Osteoblast (primary cell): ENCODE results near the gene SLC25A4. TPM values are rescaled to one million over a fixed set of nuclear protein-coding genes. Genes with fewer than 3 reads are reported as not detected.

Source experiments
- DNase-seq: peaks from one replicate; pipeline ENCODE4 v3.0.0; 2011; ENCODE audit warnings: low spot score, mixed read lengths; ENCODE audit not compliant: insufficient read length; ENCODE audit errors: missing footprints
- H2AFZ ChIP-seq: 2 replicates; pipeline ENCODE4 v1.6.0; 2011; ENCODE audit warnings: mild to moderate bottlenecking, low read length
- H3K27ac ChIP-seq: 2 replicates; pipeline ENCODE4 v1.5.1; 2011; ENCODE audit warnings: mild to moderate bottlenecking, low read depth, low read length, moderate library complexity
- H3K27me3 ChIP-seq: 2 replicates; pipeline ENCODE4 v1.6.0; 2012; ENCODE audit warnings: mild to moderate bottlenecking, control low read depth, inconsistent platforms, low read length, moderate library complexity; ENCODE audit not compliant: insufficient read depth
- H3K36me3 ChIP-seq: 2 replicates; pipeline ENCODE4 v1.5.1; 2011; ENCODE audit warnings: mild to moderate bottlenecking, low read length, control low read depth, moderate library complexity; ENCODE audit not compliant: insufficient read depth
- H3K4me1 ChIP-seq: 2 replicates; pipeline ENCODE4 v1.5.1; 2011; ENCODE audit warnings: mild to moderate bottlenecking, low read length, control low read depth, moderate library complexity; ENCODE audit not compliant: insufficient read depth
- H3K4me2 ChIP-seq: 2 replicates; pipeline ENCODE4 v1.6.0; 2011; ENCODE audit warnings: mild to moderate bottlenecking, low read length; ENCODE audit not compliant: insufficient read depth
- H3K4me3 ChIP-seq: fragments of 200-600 bp; sonication (generic); 3 replicates; pipeline ENCODE4 v1.5.1; 2012; ENCODE audit warnings: mild to moderate bottlenecking, low read length, inconsistent platforms; ENCODE audit not compliant: insufficient read depth
- H3K79me2 ChIP-seq: 2 replicates; pipeline ENCODE4 v1.6.0; 2012; ENCODE audit warnings: mild to moderate bottlenecking, low read length, control low read depth, inconsistent platforms; ENCODE audit not compliant: insufficient read depth
- H3K9me3 ChIP-seq: 2 replicates; pipeline ENCODE4 v1.5.1; 2011; ENCODE audit warnings: low read depth, low read length, control low read depth
- H4K20me1 ChIP-seq: 2 replicates; pipeline ENCODE4 v1.6.0; 2012; ENCODE audit warnings: mild to moderate bottlenecking, low read length, control low read depth; ENCODE audit not compliant: insufficient read depth
- CTCF ChIP-seq: IDR thresholded peaks from 2 replicates; pipeline ENCODE4 v1.5.1; 2011; ENCODE audit warnings: mild to moderate bottlenecking, low read depth, low read length, moderate library complexity; ENCODE audit errors: extremely low read depth
- total RNA-seq: library from RNA; depleted of rRNA; stranded (reverse); fragments of >200 nt; gene quantifications from 2 replicates; pipeline ENCODE4 v1.2.3, GENCODE V29; 2012

The SLC25A4 gene
- total RNA-seq, 1 donor, result 14.1 TPM

- Histone ChIP-seq H3K4me1 (peaks cover 2% of the 10 kb centered on the region), H2AFZ (no peak overlapping the region), H3K36me3 (no peaks in the 10 kb centered on the region), H3K4me2 (no peak overlapping the region), H3K4me3 (no peak overlapping the region), H3K79me2 (no peaks in the 10 kb centered on the region), H3K9me3 (no peaks in the 10 kb centered on the region), H3K27me3 (no peaks in the 10 kb centered on the region), H4K20me1 (no peaks in the 10 kb centered on the region), H3K27ac (no peak overlapping the region)
- DNase-seq, result no peak
- no peak for TF ChIP-seq CTCF
Measured at GRCh38 chr4:185137233-185137925, 5.7 kb upstream of the SLC25A4 start.

- Histone ChIP-seq H2AFZ (no peak overlapping the region), H4K20me1 (no peaks in the 10 kb centered on the region), H3K36me3 (no peaks in the 10 kb centered on the region), H3K9me3 (no peaks in the 10 kb centered on the region), H3K4me2 (no peak overlapping the region), H3K27ac (no peak overlapping the region), H3K27me3 (no peaks in the 10 kb centered on the region), H3K4me1 (peaks cover 8% of the 10 kb centered on the region), H3K79me2 (no peaks in the 10 kb centered on the region), H3K4me3 (no peak overlapping the region)
- TF ChIP-seq CTCF, result no peak
- no peak for DNase-seq
Measured at GRCh38 chr4:185138161-185138560, 4.9 kb upstream of the SLC25A4 start.

- no peak overlapping the region for H3K27ac ChIP-seq
- H3K79me2 ChIP-seq, result peaks cover 12% of the 10 kb centered on the region
- peaks cover 16% of the 10 kb centered on the region for H3K4me1 ChIP-seq
- no peak for TF ChIP-seq CTCF
- H3K9me3 ChIP-seq, result no peaks in the 10 kb centered on the region
- peak overlapping the region; percentile 12 for H2AFZ ChIP-seq
- no peak overlapping the region for H3K4me3 ChIP-seq
- no peak overlapping the region for H3K4me2 ChIP-seq
- H4K20me1 ChIP-seq, result peaks cover 9% of the 10 kb centered on the region
- no peaks in the 10 kb centered on the region for H3K36me3 ChIP-seq
- DNase-seq, result peak; percentile 87
- H3K27me3 ChIP-seq, result no peaks in the 10 kb centered on the region
Measured at GRCh38 chr4:185139736-185140135, 3.3 kb upstream of the SLC25A4 start.

- H3K27ac ChIP-seq, result no peak overlapping the region
- TF ChIP-seq CTCF, result no peak
Measured at GRCh38 chr4:185141777-185142176, 1.3 kb upstream of the SLC25A4 start.

More at GRCh38 chr4:185141777-185142176, 1.3 kb upstream of the SLC25A4 start:
- peaks cover 11% of the 10 kb centered on the region for H4K20me1 ChIP-seq
- H2AFZ ChIP-seq, result no peak overlapping the region
- peaks cover 18% of the 10 kb centered on the region for H3K79me2 ChIP-seq
- H3K4me1 ChIP-seq, result peaks cover 21% of the 10 kb centered on the region
- H3K9me3 ChIP-seq, result no peaks in the 10 kb centered on the region
- no peaks in the 10 kb centered on the region for H3K27me3 ChIP-seq
- DNase-seq, result peak; percentile 64
- H3K4me2 ChIP-seq, result no peak overlapping the region
- H3K4me3 ChIP-seq, result no peak overlapping the region
- peaks cover 9% of the 10 kb centered on the region for H3K36me3 ChIP-seq
